HCT116 (cell line): ENCODE results near the gene MAP2K1.

Experiments used
- CTCF ChIP-seq, 3 experiments: fragments of 200-600 bp in 1 of 3; sonication (generic) in 1 of 3; IDR thresholded peaks in 2 of 3; conservative IDR thresholded peaks in 1 of 3; 2 replicates each; pipeline ENCODE4 v1.5.1; 2012 to 2017; ENCODE audit warnings: low read depth in 2 of 3, low read length in 2 of 3, antibody characterized with exemption in 1 of 3, borderline replicate concordance in 1 of 3, control low read depth in 1 of 3, mild to moderate bottlenecking in 1 of 3, mixed read lengths in 1 of 3, mixed run types in 1 of 3, moderate library complexity in 1 of 3; ENCODE audit not compliant: insufficient read depth in 1 of 3
- EZH2 ChIP-seq: fragments of 200-600 bp; sonication (generic); IDR thresholded peaks from 2 replicates; pipeline ENCODE4 v1.6.1; 2017; ENCODE audit warnings: antibody characterized with exemption, mixed run types
- FOSL1 ChIP-seq: IDR thresholded peaks from 2 replicates; pipeline ENCODE4 v1.6.1; 2012; ENCODE audit warnings: low read depth
- POLR2AphosphoS5 ChIP-seq: IDR thresholded peaks from 2 replicates; pipeline ENCODE4 v1.6.1; 2011; ENCODE audit warnings: mild to moderate bottlenecking, low read depth, low read length, moderate library complexity
- ZNF274 ChIP-seq: fragments of 200-500 bp; sonication (Bioruptor generic); IDR thresholded peaks from 2 replicates; pipeline ENCODE4 v1.6.1; 2014; ENCODE audit warnings: mild to moderate bottlenecking, low read depth, low read length, inconsistent platforms

- TF ChIP-seq FOSL1 (peak; percentile 61), ZNF274 (no peak), CTCF (IDR thresholded peaks at IDR 0.05 in 2 of 3, conservative IDR thresholded peaks at IDR 0.05 in 1 of 3; ENCODE audit: borderline replicate concordance in 1 of 3, insufficient read depth in 1 of 3, low read depth in 2 of 3, low read length in 2 of 3) (peak in 1 of 3 experiments; percentile 21; a peak in 1 of 6 replicates), EZH2 (no peak), POLR2AphosphoS5 (0 out of 2 replicates have a peak, but pooled peaks have one; percentile 33)
These were observed 94.6 kb downstream of the MAP2K1 start for GRCh38 chr15:66481107-66481856.
